Testis (tissue), 3 donors: ENCODE measurements around the gene MUC16. TPM values are rescaled to one million over a fixed set of nuclear protein-coding genes. Genes with fewer than 3 reads are reported as not detected.
A peak's percentile ranks its signal among the peaks of the same experiment; 100 is the strongest.

Experiments
- DNase-seq: peaks from one replicate; pipeline ENCODE4 v3.0.0-alpha.2; 2019
- H3K27ac ChIP-seq, 2 donors: fragments of 200-600 bp; sonication (generic); one replicate each; pipeline ENCODE4 v1.5.1; 2019
- H3K27me3 ChIP-seq: fragments of 200-600 bp; sonication (generic); one replicate; pipeline ENCODE4 v1.5.1; 2019
- H3K36me3 ChIP-seq: fragments of 200-600 bp; sonication (generic); one replicate; pipeline ENCODE4 v1.5.1; 2017; ENCODE audit warnings: low read depth; ENCODE audit errors: missing control alignments
- H3K4me1 ChIP-seq: fragments of 200-600 bp; sonication (generic); one replicate; pipeline ENCODE4 v1.5.1; 2019
- H3K4me3 ChIP-seq, 2 donors: fragments of 200-600 bp; sonication (generic); one replicate each; pipeline ENCODE4 v1.5.1; 2017 to 2019
- H3K9me3 ChIP-seq: fragments of 200-600 bp; sonication (generic); one replicate; pipeline ENCODE4 v1.5.1; 2017
- POLR2A ChIP-seq: fragments of 450-650 bp; IDR thresholded peaks from one replicate; pipeline ENCODE4 v1.6.1; 2017; ENCODE audit warnings: antibody characterized with exemption, mild to moderate bottlenecking, moderate library complexity
- WGBS, 2 donors: methylation state at CpG; one replicate each; pipeline ENCODE4 v1.1.5; 2018; 5-methylcytosine and 5-hydroxymethylcytosine counted together
- intact Hi-C: fragments of 100-400 bp; cut with DNase I; formaldehyde crosslinking; loops from one replicate; pipeline ENCODE4 v1.15.1; 2023; ENCODE audit warnings: low total_unique reads
- polyA plus RNA-seq: library from polyadenylated mRNA; stranded (reverse); fragments of 350-450 nt; fragmentation: Illumina TruSeq; extraction: RNeasy Lipid Tissue Mini Kit (QIAGEN cat#74804); gene quantifications from one replicate; pipeline ENCODE4 v1.2.3, GENCODE V29; 2014; ENCODE audit warnings: low read depth, low replicate concordance; ENCODE audit not compliant: insufficient read depth
- total RNA-seq, 2 donors: library from RNA; depleted of rRNA; stranded (reverse); fragments of >200 nt; gene quantifications; one replicate each; pipeline ENCODE4 v1.2.3, GENCODE V29; 2016
- TF ChIP-seq, protein P1 (sequence below), 3 experiments: fragments of 450-650 bp in 2 of 3; fragments of 200-600 bp in 1 of 3; sonication (generic) in 1 of 3; IDR thresholded peaks; one replicate each; pipeline ENCODE4 v1.5.1; 2016 to 2019; ENCODE audit warnings: antibody characterized with exemption in 3 of 3, mild to moderate bottlenecking in 2 of 3, moderate library complexity in 1 of 3

The MUC16 gene
- total and polyA plus RNA-seq, 3 donors from 2014 or later: 2.6 to 4.8 (median 4.0) TPM

DNA sequence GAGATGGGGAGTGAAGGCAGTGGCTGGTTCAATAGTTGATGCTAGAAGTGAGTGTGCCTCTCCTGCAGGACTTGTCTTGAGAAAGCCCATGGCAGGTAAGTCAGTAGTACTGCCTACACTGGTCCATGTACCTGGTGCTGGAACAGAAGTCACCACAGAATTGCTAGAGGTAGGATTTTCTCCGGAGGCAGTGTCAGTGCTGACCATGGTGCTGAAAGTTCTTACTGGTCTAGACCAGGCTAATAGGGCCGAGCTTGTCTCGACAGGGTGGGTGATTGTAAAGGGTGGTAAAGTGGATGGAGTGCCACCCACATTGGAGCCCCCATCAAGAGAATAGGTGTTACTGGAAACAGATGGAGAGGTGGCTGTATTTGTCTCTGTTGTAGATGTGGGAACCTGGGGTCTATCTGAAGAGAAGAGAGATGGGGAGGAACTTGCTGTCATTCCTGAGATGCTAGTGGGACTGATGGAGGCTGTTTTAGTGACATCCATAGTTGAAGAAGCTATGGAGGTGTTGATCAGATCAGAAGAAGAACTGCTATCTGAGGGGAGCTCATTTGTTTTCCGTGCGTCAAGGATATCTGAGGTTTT, 36.6 kb downstream of the MUC16 start:
- DNase-seq: peak; percentile 15
- no peak overlapping the region for H3K4me3 ChIP-seq
- no peak for TF ChIP-seq POLR2A
- no peaks in the 10 kb centered on the region for H3K36me3 ChIP-seq
- intact Hi-C loops: no loop called here
- H3K27ac ChIP-seq: no peak overlapping the region
- WGBS, 2 donors: 48 to 50% methylated on average over 5 of the region's 5 CpGs
- H3K9me3 ChIP-seq: no peaks in the 10 kb centered on the region
- no peaks in the 10 kb centered on the region for H3K4me1 ChIP-seq
- H3K27me3 ChIP-seq: no peaks in the 10 kb centered on the region

DNA sequence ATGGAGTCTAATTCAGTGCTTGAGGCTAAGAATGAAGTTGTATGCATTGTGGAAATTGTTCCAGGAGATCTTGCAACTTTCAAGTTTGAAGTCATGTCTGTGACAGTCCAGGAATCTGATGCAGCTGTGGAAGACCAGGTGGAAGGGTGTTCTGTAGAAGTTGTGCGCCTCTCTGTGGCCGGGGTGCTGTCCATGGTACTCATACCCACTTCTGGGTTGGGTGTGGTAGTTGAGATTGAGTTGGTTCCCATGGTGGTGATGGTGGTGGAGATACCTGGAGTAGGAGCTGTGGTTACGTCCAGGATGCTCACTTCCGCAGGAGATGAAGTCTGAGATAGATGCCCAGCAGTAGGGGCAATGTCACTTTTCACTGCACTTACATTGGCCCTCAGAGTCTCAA, 44.3 kb downstream of the MUC16 start:
- no peak for TF ChIP-seq POLR2A
- TF ChIP-seq, protein P1, sequence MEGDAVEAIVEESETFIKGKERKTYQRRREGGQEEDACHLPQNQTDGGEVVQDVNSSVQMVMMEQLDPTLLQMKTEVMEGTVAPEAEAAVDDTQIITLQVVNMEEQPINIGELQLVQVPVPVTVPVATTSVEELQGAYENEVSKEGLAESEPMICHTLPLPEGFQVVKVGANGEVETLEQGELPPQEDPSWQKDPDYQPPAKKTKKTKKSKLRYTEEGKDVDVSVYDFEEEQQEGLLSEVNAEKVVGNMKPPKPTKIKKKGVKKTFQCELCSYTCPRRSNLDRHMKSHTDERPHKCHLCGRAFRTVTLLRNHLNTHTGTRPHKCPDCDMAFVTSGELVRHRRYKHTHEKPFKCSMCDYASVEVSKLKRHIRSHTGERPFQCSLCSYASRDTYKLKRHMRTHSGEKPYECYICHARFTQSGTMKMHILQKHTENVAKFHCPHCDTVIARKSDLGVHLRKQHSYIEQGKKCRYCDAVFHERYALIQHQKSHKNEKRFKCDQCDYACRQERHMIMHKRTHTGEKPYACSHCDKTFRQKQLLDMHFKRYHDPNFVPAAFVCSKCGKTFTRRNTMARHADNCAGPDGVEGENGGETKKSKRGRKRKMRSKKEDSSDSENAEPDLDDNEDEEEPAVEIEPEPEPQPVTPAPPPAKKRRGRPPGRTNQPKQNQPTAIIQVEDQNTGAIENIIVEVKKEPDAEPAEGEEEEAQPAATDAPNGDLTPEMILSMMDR (IDR thresholded peaks at IDR 0.05): no peak
- H3K4me1 ChIP-seq: no peaks in the 10 kb centered on the region
- no peak overlapping the region for H3K4me3 ChIP-seq
- H3K27me3 ChIP-seq: no peaks in the 10 kb centered on the region
- no peak for DNase-seq
- no peaks in the 10 kb centered on the region for H3K36me3 ChIP-seq
- H3K27ac ChIP-seq: no peak overlapping the region
- no peaks in the 10 kb centered on the region for H3K9me3 ChIP-seq
- intact Hi-C loops: no loop called here
- 26 to 54% methylated on average over 4 of the region's 4 CpGs for WGBS, 2 donors

Other genes with a start within 250 kb of the MUC16 start
- gene ZNF558, start 178.1 kb downstream of the MUC16 start, total RNA-seq: 10 to 100 TPM; 29.8 to 37.0 TPM
- gene ZNF558, start 178.1 kb downstream of the MUC16 start, polyA plus RNA-seq: 13.1 TPM
- gene MBD3L1, start 178.0 kb downstream of the MUC16 start, total RNA-seq: 1 to 10 TPM; 5.1 to 7.3 TPM
- gene MBD3L1, start 178.0 kb downstream of the MUC16 start, polyA plus RNA-seq: 39.6 TPM
- under 1 TPM in 1 of 2 donors, not detected in 1; 0.12 TPM for gene OR1M1, start 76.7 kb upstream of the MUC16 start, total RNA-seq
- gene OR1M1, start 76.7 kb upstream of the MUC16 start, polyA plus RNA-seq: not detected
- gene OR7G2, start 97.1 kb upstream of the MUC16 start, total RNA-seq: not detected
- not detected for gene OR7G2, start 97.1 kb upstream of the MUC16 start, polyA plus RNA-seq
- gene OR7G1, start 105.4 kb upstream of the MUC16 start, total RNA-seq: not detected
- gene OR7G1, start 105.4 kb upstream of the MUC16 start, polyA plus RNA-seq: not detected
- gene OR7G3, start 116.5 kb upstream of the MUC16 start, total RNA-seq: not detected
- gene OR7G3, start 116.5 kb upstream of the MUC16 start, polyA plus RNA-seq: not detected
- 10 to 100 TPM; 19.4 to 28.8 TPM for gene ZNF317, start 130.0 kb upstream of the MUC16 start, total RNA-seq
- gene ZNF317, start 130.0 kb upstream of the MUC16 start, polyA plus RNA-seq: 16.1 TPM
- under 1 TPM; 0.62 to 0.79 TPM for gene OR7D2, start 168.6 kb upstream of the MUC16 start, total RNA-seq
- gene OR7D2, start 168.6 kb upstream of the MUC16 start, polyA plus RNA-seq: 1.7 TPM
- gene OR7D4, start 209.2 kb upstream of the MUC16 start, total RNA-seq: under 1 TPM in 1 of 2 donors, not detected in 1; 0.06 TPM
- gene OR7D4, start 209.2 kb upstream of the MUC16 start, polyA plus RNA-seq: not detected
- 1 to 10 TPM in 1 of 2 donors, under 1 TPM in 1; 0.62 to 1.5 TPM for gene OR7E24, start 240.5 kb upstream of the MUC16 start, total RNA-seq
- 2.3 TPM for gene OR7E24, start 240.5 kb upstream of the MUC16 start, polyA plus RNA-seq